IPS-20b (cell line): ENCODE data around the gene TRMT61A.
"Not testable (repeated sequence)": the region's sequence is repeated elsewhere in the genome, so short reads cannot be mapped to it uniquely, and the experiment has no call there.

ENCODE experiments used
- H3K27ac ChIP-seq: one replicate; pipeline ENCODE4 v1.5.1; 2013; ENCODE audit warnings: low read length
- H3K27me3 ChIP-seq: 2 replicates; pipeline ENCODE4 v1.6.1; 2013; ENCODE audit warnings: mild to moderate bottlenecking, low read length, inconsistent platforms; ENCODE audit not compliant: insufficient read depth
- H3K36me3 ChIP-seq: 2 replicates; pipeline ENCODE4 v1.6.1; 2013; ENCODE audit warnings: low read depth, mild to moderate bottlenecking, inconsistent platforms, low read length, moderate library complexity; ENCODE audit not compliant: insufficient read depth
- H3K4me1 ChIP-seq: 2 replicates; pipeline ENCODE4 v1.6.1; 2013; ENCODE audit warnings: mild to moderate bottlenecking, control low read depth, inconsistent platforms, low read length, moderate library complexity; ENCODE audit not compliant: insufficient read depth
- H3K4me3 ChIP-seq: 2 replicates; pipeline ENCODE4 v1.5.1; 2013; ENCODE audit warnings: mild to moderate bottlenecking, low read length, inconsistent platforms
- H3K9ac ChIP-seq: 2 replicates; pipeline ENCODE4 v1.6.1; 2013; ENCODE audit warnings: low read depth, mild to moderate bottlenecking, inconsistent platforms, low read length, moderate library complexity
- H3K9me3 ChIP-seq: 2 replicates; pipeline ENCODE4 v1.6.1; 2013; ENCODE audit warnings: mild to moderate bottlenecking, low read depth, low read length, inconsistent platforms; ENCODE audit not compliant: insufficient read depth

The TRMT61A gene

GRCh38 chr14:103519837-103520212 is 9.2 kb upstream of the TRMT61A start:
- H3K4me3 ChIP-seq, result no peak overlapping the region
- H3K36me3 ChIP-seq, result peaks cover 20% of the 10 kb centered on the region
- peaks cover 9% of the 10 kb centered on the region; the same call in 1 of the 2 replicates for H3K4me1 ChIP-seq
- no peak overlapping the region for H3K27ac ChIP-seq
- peaks cover 21% of the 10 kb centered on the region for H3K27me3 ChIP-seq
- no peaks in the 10 kb centered on the region for H3K9me3 ChIP-seq
- H3K9ac ChIP-seq, result no peak overlapping the region

- H3K9ac ChIP-seq, result peak overlapping the region; percentile 32; the same call in 1 of the 2 replicates
These were observed 8.7 kb upstream of the TRMT61A start for GRCh38 chr14:103520269-103520656.

GRCh38 chr14:103520657-103521437 is 8.1 kb upstream of the TRMT61A start:
- Histone ChIP-seq H3K4me3 (peak overlapping the region; percentile 86), H3K4me1 (peaks cover 9% of the 10 kb centered on the region; the same call in 1 of the 2 replicates), H3K27ac (no peak overlapping the region), H3K27me3 (peaks cover 28% of the 10 kb centered on the region), H3K36me3 (peaks cover 20% of the 10 kb centered on the region), H3K9ac (peak overlapping the region; percentile 32; the same call in 1 of the 2 replicates), H3K9me3 (no peaks in the 10 kb centered on the region)

More at GRCh38 chr14:103520269-103520656, 8.7 kb upstream of the TRMT61A start:
- peaks cover 20% of the 10 kb centered on the region for H3K36me3 ChIP-seq
- H3K9me3 ChIP-seq, result no peaks in the 10 kb centered on the region
- H3K27ac ChIP-seq, result no peak overlapping the region
- peaks cover 25% of the 10 kb centered on the region for H3K27me3 ChIP-seq
- peak overlapping the region; percentile 86; the same call in 1 of the 2 replicates for H3K4me3 ChIP-seq
- H3K4me1 ChIP-seq, result peaks cover 9% of the 10 kb centered on the region; the same call in 1 of the 2 replicates

- peaks cover 20% of the 10 kb centered on the region for H3K36me3 ChIP-seq
- H3K27me3 ChIP-seq, result peaks cover 28% of the 10 kb centered on the region
- peak overlapping the region; percentile 86; the same call in 1 of the 2 replicates for H3K4me3 ChIP-seq
- H3K27ac ChIP-seq, result no peak overlapping the region
- H3K4me1 ChIP-seq, result peaks cover 9% of the 10 kb centered on the region; the same call in 1 of the 2 replicates
- no peaks in the 10 kb centered on the region for H3K9me3 ChIP-seq
- peak overlapping the region; percentile 32; the same call in 1 of the 2 replicates for H3K9ac ChIP-seq
These were observed 7.5 kb upstream of the TRMT61A start for GRCh38 chr14:103521438-103521950.

- Histone ChIP-seq H3K9ac (peak overlapping the region; percentile 82), H3K27ac (no peak overlapping the region), H3K36me3 (peaks cover 20% of the 10 kb centered on the region), H3K9me3 (no peaks in the 10 kb centered on the region), H3K27me3 (peaks cover 28% of the 10 kb centered on the region), H3K4me3 (peak overlapping the region; percentile 86), H3K4me1 (peaks cover 9% of the 10 kb centered on the region; the same call in 1 of the 2 replicates)
These were observed 6.9 kb upstream of the TRMT61A start for GRCh38 chr14:103521951-103522563.

- peaks cover 9% of the 10 kb centered on the region; the same call in 1 of the 2 replicates for H3K4me1 ChIP-seq
- peak within 1 kb of the TSS; percentile 82 for H3K9ac ChIP-seq
- H3K36me3 ChIP-seq, result peaks cover 20% of the 10 kb centered on the region
- no peak within 1 kb of the TSS for H3K27ac ChIP-seq
- peaks cover 28% of the 10 kb centered on the region for H3K27me3 ChIP-seq
- peak within 1 kb of the TSS; percentile 86 for H3K4me3 ChIP-seq
- no peaks in the 10 kb centered on the region for H3K9me3 ChIP-seq
These were observed 6.1 kb upstream of the TRMT61A start, which contains the start of gene CKB for GRCh38 chr14:103522649-103523574. TSS of gene CKB (minus strand) at chr14:103522830. CDS start at chr14:103522493, 337 bp downstream.

GRCh38 chr14:103523575-103523954 is 5.4 kb upstream of the TRMT61A start:
- Histone ChIP-seq H3K4me3 (peak overlapping the region; percentile 54), H3K9me3 (no peaks in the 10 kb centered on the region), H3K36me3 (peaks cover 20% of the 10 kb centered on the region), H3K4me1 (peaks cover 7% of the 10 kb centered on the region; the same call in 1 of the 2 replicates), H3K27me3 (peaks cover 28% of the 10 kb centered on the region), H3K9ac (peak overlapping the region; percentile 40; the same call in 1 of the 2 replicates), H3K27ac (no peak overlapping the region)

- 0 out of 2 replicates have a peak overlapping the region, but pooled peaks have one; percentile 54 for H3K4me3 ChIP-seq
- H3K27ac ChIP-seq, result no peak overlapping the region
- H3K9ac ChIP-seq, result no peak overlapping the region
- H3K36me3 ChIP-seq, result peaks cover 14% of the 10 kb centered on the region
- no peaks in the 10 kb centered on the region for H3K9me3 ChIP-seq
- H3K4me1 ChIP-seq, result peaks cover 5% of the 10 kb centered on the region; the same call in 1 of the 2 replicates
- H3K27me3 ChIP-seq, result peaks cover 28% of the 10 kb centered on the region
These were observed 4.7 kb upstream of the TRMT61A start for GRCh38 chr14:103524002-103524935.

- H3K9me3 ChIP-seq, H3K9ac ChIP-seq, H3K4me1 ChIP-seq, H3K4me3 ChIP-seq, H3K27ac ChIP-seq, H3K36me3 ChIP-seq: not testable (repeated sequence)
- peaks cover 28% of the 10 kb centered on the region for H3K27me3 ChIP-seq
These were observed 3.4 kb upstream of the TRMT61A start for GRCh38 chr14:103525430-103526246.
